CD4-positive, CD25-positive, alpha-beta regulatory T cell (primary cell): ENCODE measurements around the gene FZR1. TPM values are rescaled to one million over a fixed set of nuclear protein-coding genes. Genes with fewer than 3 reads are reported as not detected.
A peak's percentile ranks its signal among the peaks of the same experiment; 100 is the strongest.

Experiments
- ATAC-seq, 2 donors: fragments of 150-1000 bp; cut with Tn5 transposase; one replicate each; pipeline ENCODE4 v1.10.0; 2021; ENCODE audit warnings: low read depth in 2 of 2, moderate number of reproducible peaks in 2 of 2, moderate library complexity in 1 of 2
- DNase-seq, 3 donors: peaks; one replicate each; pipeline versions ENCODE4 v3.0.0 to v3.0.0-alpha.2; 2012 to 2022; ENCODE audit warnings: mixed read lengths in 1 of 3
- H3K27ac ChIP-seq: one replicate; pipeline ENCODE4 v1.7.0; 2013; ENCODE audit warnings: mild to moderate bottlenecking, low read length; ENCODE audit not compliant: insufficient read depth, poor library complexity, severe bottlenecking
- H3K27me3 ChIP-seq: one replicate; pipeline ENCODE4 v1.7.0; 2013; ENCODE audit warnings: low read length; ENCODE audit not compliant: control insufficient read depth, insufficient read depth
- H3K36me3 ChIP-seq: one replicate; pipeline ENCODE4 v1.7.0; 2013; ENCODE audit warnings: mild to moderate bottlenecking, low read length, moderate library complexity; ENCODE audit not compliant: control insufficient read depth, insufficient read depth
- H3K4me1 ChIP-seq: 2 replicates; pipeline ENCODE4 v1.7.0; 2013; ENCODE audit warnings: mild to moderate bottlenecking, low read length; ENCODE audit not compliant: insufficient read depth, control insufficient read depth, poor library complexity, severe bottlenecking
- H3K4me3 ChIP-seq: one replicate; pipeline ENCODE4 v1.7.0; 2013; ENCODE audit warnings: low read depth, mild to moderate bottlenecking, low read length, moderate library complexity
- H3K9me3 ChIP-seq, 2 experiments: 1 replicate in 1 of 2; 2 replicates in 1 of 2; pipeline ENCODE4 v1.7.0; 2013; ENCODE audit warnings: low read length in 2 of 2, mild to moderate bottlenecking in 1 of 2, moderate library complexity in 1 of 2; ENCODE audit not compliant: control insufficient read depth in 2 of 2
- H3K27ac Mint-ChIP-seq, 3 donors: one replicate each; pipeline ENCODE4 v1.8.0; 2020 to 2022; ENCODE audit warnings: mild to moderate bottlenecking in 3 of 3, mixed read lengths in 3 of 3, moderate library complexity in 2 of 3
- H3K27me3 Mint-ChIP-seq: one replicate; pipeline ENCODE4 v1.8.0; 2022; ENCODE audit warnings: mild to moderate bottlenecking, mixed read lengths
- H3K36me3 Mint-ChIP-seq: one replicate; pipeline ENCODE4 v1.8.0; 2020; ENCODE audit warnings: mixed read lengths
- H3K4me1 Mint-ChIP-seq, 4 donors: one replicate each; pipeline ENCODE4 v1.8.0; 2020 to 2022; ENCODE audit warnings: mixed read lengths in 4 of 4, mild to moderate bottlenecking in 1 of 4
- H3K4me3 Mint-ChIP-seq, 4 donors: one replicate each; pipeline ENCODE4 v1.8.0; 2020 to 2022; ENCODE audit warnings: mild to moderate bottlenecking in 4 of 4, mixed read lengths in 4 of 4, moderate library complexity in 3 of 4
- H3K9me3 Mint-ChIP-seq, 7 donors: one replicate each; pipeline ENCODE4 v1.8.0; 2020 to 2022; ENCODE audit warnings: mixed read lengths in 7 of 7, mild to moderate bottlenecking in 3 of 7, moderate library complexity in 2 of 7
- polyA plus RNA-seq, 4 donors: library from polyadenylated mRNA; unstranded; fragments of 300-500 nt; fragmentation: Illumina TruSeq; gene quantifications; one replicate each; pipeline ENCODE4 v1.2.3, GENCODE V29; 2021
- total RNA-seq: library from RNA; stranded (reverse); gene quantifications from one replicate; pipeline ENCODE4 v1.2.3, GENCODE V29; 2022

FZR1 gene
- total and polyA plus RNA-seq, 5 donors from 2014 or later = 9.1 to 107 (median 10.7) TPM

DNA sequence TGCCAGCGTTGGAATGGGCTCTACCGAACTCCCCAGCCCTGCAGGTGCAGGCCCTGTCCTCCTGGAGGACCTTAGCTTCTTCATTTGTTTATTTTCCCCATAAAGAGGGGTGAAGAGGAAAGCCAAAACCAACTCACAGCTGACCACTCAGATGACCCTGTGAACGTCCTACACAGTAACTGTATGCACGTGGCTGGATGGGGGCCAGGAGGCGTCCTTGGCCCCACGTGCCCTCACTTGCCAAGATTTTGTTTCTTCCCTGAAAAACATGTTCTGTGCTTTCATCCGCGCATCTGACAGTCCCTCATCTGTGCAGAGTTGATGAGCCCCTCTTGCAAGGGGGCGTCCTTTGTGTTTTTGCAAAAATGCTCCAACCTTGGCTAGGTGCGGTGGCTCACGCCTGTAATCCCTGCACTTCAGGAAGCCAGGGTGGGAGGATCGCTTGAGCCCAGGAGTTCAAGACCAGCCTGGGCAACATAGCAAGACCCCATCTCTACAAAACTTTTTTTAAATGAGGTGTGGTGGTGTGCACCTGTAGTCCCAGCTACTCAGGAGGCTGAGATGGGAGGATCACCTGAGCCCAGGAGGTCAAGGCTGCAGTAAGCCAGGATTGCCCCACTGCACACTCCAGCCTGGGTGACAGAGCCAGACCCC is 27.6 kb downstream of the FZR1 start:
- Histone ChIP-seq H3K4me3 (no peak overlapping the region), H3K27ac (no peak overlapping the region), H3K36me3 (peaks cover 44% of the 10 kb centered on the region), H3K4me1 (no peaks in the 10 kb centered on the region), H3K9me3 (no peaks in the 10 kb centered on the region), H3K27me3 (no peaks in the 10 kb centered on the region)
- no peaks in the 10 kb centered on the region for H3K9me3 Mint-ChIP-seq
- no peak for ATAC-seq
- no peak overlapping the region for H3K4me3 Mint-ChIP-seq
- no peak for DNase-seq
- peak overlapping the region in 1 of 3 donors; percentile 67 for H3K27ac Mint-ChIP-seq
- H3K27me3 Mint-ChIP-seq = no peaks in the 10 kb centered on the region
- peaks cover 4% of the 10 kb centered on the region for H3K36me3 Mint-ChIP-seq
- no peaks in the 10 kb centered on the region for H3K4me1 Mint-ChIP-seq

GRCh38 chr19:3534375-3535234 is 28.5 kb downstream of the FZR1 start:
- Histone ChIP-seq H3K4me1 (no peaks in the 10 kb centered on the region), H3K4me3 (no peak overlapping the region), H3K9me3 (no peaks in the 10 kb centered on the region), H3K27me3 (no peaks in the 10 kb centered on the region), H3K36me3 (peaks cover 44% of the 10 kb centered on the region), H3K27ac (no peak overlapping the region)
- no peak for DNase-seq
- Mint-ChIP-seq H3K9me3 (no peaks in the 10 kb centered on the region), H3K36me3 (peaks cover 7% of the 10 kb centered on the region), H3K27me3 (no peaks in the 10 kb centered on the region), H3K4me1 (peaks cover 0 to 2% (median 0%) of the 10 kb centered on the region in 4 donors), H3K4me3 (no peak overlapping the region), H3K27ac (no peak overlapping the region)
- ATAC-seq = no peak

DNA sequence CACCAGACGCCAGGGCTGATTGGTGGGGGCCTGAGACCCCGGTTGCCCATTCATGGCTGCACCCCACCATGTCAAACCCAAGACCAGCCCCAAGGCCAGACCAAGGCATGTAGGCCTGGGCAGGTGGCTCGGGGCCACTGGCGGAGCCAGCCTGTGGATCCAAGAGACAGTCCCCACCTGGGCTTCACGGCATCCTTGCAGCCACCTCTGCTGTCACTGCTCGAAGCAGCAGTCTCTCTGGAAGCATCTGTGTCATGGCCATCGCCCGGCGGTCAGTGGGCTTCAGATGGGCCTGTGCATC is 29.1 kb downstream of the FZR1 start:
- Mint-ChIP-seq H3K4me1 (peaks cover 0 to 2% (median 0%) of the 10 kb centered on the region in 4 donors), H3K4me3 (no peak overlapping the region), H3K9me3 (no peaks in the 10 kb centered on the region), H3K27ac (no peak overlapping the region), H3K27me3 (no peaks in the 10 kb centered on the region), H3K36me3 (peaks cover 8% of the 10 kb centered on the region)
- Histone ChIP-seq H3K4me1 (no peaks in the 10 kb centered on the region), H3K36me3 (peaks cover 44% of the 10 kb centered on the region), H3K27me3 (no peaks in the 10 kb centered on the region), H3K9me3 (no peaks in the 10 kb centered on the region), H3K27ac (no peak overlapping the region), H3K4me3 (no peak overlapping the region)
- DNase-seq = no peak
- no peak for ATAC-seq

DNA sequence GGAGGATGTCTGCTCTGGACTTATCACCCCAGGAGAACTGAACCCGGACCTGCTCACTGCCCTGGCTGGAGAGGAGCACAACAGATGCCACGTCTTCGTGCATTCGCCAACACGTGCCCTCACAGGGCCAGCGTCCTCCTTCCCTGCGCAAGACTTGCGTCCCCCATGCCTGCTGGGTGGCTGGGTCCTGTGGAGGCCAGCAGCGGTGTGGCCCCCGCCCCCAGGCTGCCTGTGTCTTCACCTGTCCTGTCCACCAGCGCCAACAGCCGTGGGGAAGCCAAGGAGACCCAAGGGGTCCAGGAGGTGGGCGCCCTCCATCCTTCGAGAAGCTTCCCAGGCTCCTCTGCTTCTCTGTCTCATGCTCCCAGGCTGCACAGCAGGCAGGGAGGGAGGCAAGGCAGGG is 29.5 kb downstream of the FZR1 start:
- Histone ChIP-seq H3K36me3 (peaks cover 42% of the 10 kb centered on the region), H3K9me3 (no peaks in the 10 kb centered on the region), H3K27me3 (no peaks in the 10 kb centered on the region), H3K4me1 (no peaks in the 10 kb centered on the region), H3K4me3 (no peak overlapping the region), H3K27ac (no peak overlapping the region)
- Mint-ChIP-seq H3K4me3 (no peak overlapping the region), H3K27me3 (no peaks in the 10 kb centered on the region), H3K36me3 (peaks cover 8% of the 10 kb centered on the region), H3K4me1 (peaks cover 0 to 2% (median 0%) of the 10 kb centered on the region in 4 donors), H3K27ac (no peak overlapping the region), H3K9me3 (no peaks in the 10 kb centered on the region)
- DNase-seq (no peak), ATAC-seq (no peak)

DNA sequence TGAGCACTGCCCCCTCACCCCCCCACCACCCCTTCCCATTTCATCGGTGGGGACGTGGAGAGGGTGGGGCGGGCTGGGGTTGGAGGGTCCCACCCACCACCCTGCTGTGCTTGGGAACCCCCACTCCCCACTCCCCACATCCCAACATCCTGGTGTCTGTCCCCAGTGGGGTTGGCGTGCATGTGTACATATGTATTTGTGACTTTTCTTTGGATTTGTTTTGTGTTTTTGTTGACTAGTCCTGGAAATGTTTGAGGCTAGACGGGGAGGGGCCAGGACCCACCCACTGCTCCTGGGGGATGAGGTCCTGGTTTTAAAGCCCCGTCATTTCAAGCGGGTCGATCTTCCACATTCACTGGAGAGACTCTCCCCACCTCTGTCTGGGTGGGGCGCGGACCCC is 29.9 kb downstream of the FZR1 start:
- peaks cover 8% of the 10 kb centered on the region for H3K36me3 Mint-ChIP-seq
- peaks cover 0 to 2% (median 0%) of the 10 kb centered on the region in 4 donors for H3K4me1 Mint-ChIP-seq
- H3K4me3 Mint-ChIP-seq = no peak overlapping the region
- peaks cover 38% of the 10 kb centered on the region for H3K36me3 ChIP-seq
- H3K4me1 ChIP-seq = no peaks in the 10 kb centered on the region
- no peak overlapping the region for H3K27ac ChIP-seq
- DNase-seq (no peak), ATAC-seq (no peak)
- no peaks in the 10 kb centered on the region for H3K27me3 ChIP-seq
- no peaks in the 10 kb centered on the region for H3K9me3 Mint-ChIP-seq
- H3K27ac Mint-ChIP-seq = no peak overlapping the region
- H3K4me3 ChIP-seq = no peak overlapping the region
- H3K9me3 ChIP-seq = no peaks in the 10 kb centered on the region
- no peaks in the 10 kb centered on the region for H3K27me3 Mint-ChIP-seq

GRCh38 chr19:3536429-3537100 is 30.5 kb downstream of the FZR1 start:
- Histone ChIP-seq H3K4me3 (no peak overlapping the region), H3K9me3 (no peaks in the 10 kb centered on the region), H3K36me3 (peaks cover 32% of the 10 kb centered on the region), H3K27me3 (no peaks in the 10 kb centered on the region), H3K27ac (no peak overlapping the region), H3K4me1 (no peaks in the 10 kb centered on the region)
- Mint-ChIP-seq H3K27ac (no peak overlapping the region), H3K27me3 (no peaks in the 10 kb centered on the region), H3K4me3 (no peak overlapping the region), H3K4me1 (peaks cover 0 to 2% (median 0%) of the 10 kb centered on the region in 4 donors), H3K36me3 (peaks cover 8% of the 10 kb centered on the region), H3K9me3 (no peaks in the 10 kb centered on the region)
- DNase-seq = no peak
- no peak for ATAC-seq

DNA sequence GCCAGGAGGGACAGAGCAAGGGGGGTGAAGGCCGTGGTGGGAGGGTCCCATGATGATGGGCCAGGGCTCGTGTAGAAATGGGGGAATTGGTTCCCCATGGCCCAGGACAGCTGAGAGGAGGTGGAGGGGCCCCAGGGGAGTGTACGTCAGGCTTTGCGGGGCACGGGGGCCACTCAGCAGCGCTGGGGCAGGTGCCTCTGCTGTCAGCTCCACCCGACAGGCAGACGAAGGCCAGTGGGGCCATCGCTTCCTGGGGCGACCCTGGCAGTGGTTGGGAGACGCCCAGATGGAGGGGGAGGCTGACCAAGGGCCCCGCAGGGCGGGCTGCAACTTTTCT is 31.0 kb downstream of the FZR1 start:
- peaks cover 0 to 2% (median 0%) of the 10 kb centered on the region in 4 donors for H3K4me1 Mint-ChIP-seq
- H3K4me3 ChIP-seq = no peak overlapping the region
- H3K27me3 Mint-ChIP-seq = no peaks in the 10 kb centered on the region
- DNase-seq (no peak), ATAC-seq (no peak)
- H3K27ac ChIP-seq = no peak overlapping the region
- H3K9me3 ChIP-seq = no peaks in the 10 kb centered on the region
- peak overlapping the region in 1 of 3 donors; percentile 56 for H3K27ac Mint-ChIP-seq
- H3K4me3 Mint-ChIP-seq = no peak overlapping the region
- H3K4me1 ChIP-seq = no peaks in the 10 kb centered on the region
- H3K36me3 Mint-ChIP-seq = peaks cover 8% of the 10 kb centered on the region
- no peaks in the 10 kb centered on the region for H3K9me3 Mint-ChIP-seq
- H3K36me3 ChIP-seq = peaks cover 30% of the 10 kb centered on the region
- no peaks in the 10 kb centered on the region for H3K27me3 ChIP-seq
